GM10266 (cell line): Measurements from ENCODE around the gene PLB1.

Experiments
- DNase-seq: peaks from one replicate; pipeline ENCODE4 v3.0.0; 2012; ENCODE audit errors: extremely low spot score
- CTCF ChIP-seq: IDR thresholded peaks from 2 replicates; pipeline ENCODE4 v1.5.1; 2012; ENCODE audit warnings: mild to moderate bottlenecking, low read depth; ENCODE audit not compliant: control insufficient read depth, insufficient read depth; ENCODE audit errors: missing control alignments

Gene PLB1

GRCh38 chr2:28490558-28490957, 5.3 kb upstream of the PLB1 start:
- no peak for DNase-seq
- no peak for TF ChIP-seq CTCF

- no peak for TF ChIP-seq CTCF
- no peak for DNase-seq
These were observed 3.6 kb upstream of the PLB1 start for GRCh38 chr2:28492282-28492681.

GRCh38 chr2:28493636-28494035, 2.2 kb upstream of the PLB1 start:
- DNase-seq = no peak

GRCh38 chr2:28496781-28497180, 921 bp downstream of the PLB1 start:
- no peak for DNase-seq
- no peak for TF ChIP-seq CTCF

More at GRCh38 chr2:28493636-28494035, 2.2 kb upstream of the PLB1 start:
- no peak for TF ChIP-seq CTCF

- no peak for TF ChIP-seq CTCF
- DNase-seq = no peak
These were observed 1.3 kb downstream of the PLB1 start for GRCh38 chr2:28497206-28497605.

GRCh38 chr2:28499282-28499681, 3.4 kb downstream of the PLB1 start:
- DNase-seq = no peak
- TF ChIP-seq CTCF = no peak

GRCh38 chr2:28505361-28505760, 9.5 kb downstream of the PLB1 start:
- DNase-seq = no peak
- TF ChIP-seq CTCF = no peak
